Brain microvascular endothelial cell (primary cell): ENCODE results near the gene SNU13.
A peak's percentile ranks its signal among the peaks of the same experiment; 100 is the strongest.
"Not testable (repeated sequence)": the region's sequence is repeated elsewhere in the genome, so short reads cannot be mapped to it uniquely, and the experiment has no call there.

Experiments used
- DNase-seq: peaks from one replicate; pipeline ENCODE4 v3.0.0-alpha.2; 2020
- H3K27ac ChIP-seq: fragments of 250-450 bp; sonication (Bioruptor Pico); 2 replicates; pipeline ENCODE4 v1.5.1; 2020; ENCODE audit warnings: mild to moderate bottlenecking, moderate library complexity
- H3K27me3 ChIP-seq: fragments of 250-450 bp; sonication (Bioruptor Pico); replicated peaks from 2 replicates; pipeline ENCODE4 v1.5.1; 2020; ENCODE audit warnings: mild to moderate bottlenecking
- H3K36me3 ChIP-seq: fragments of 250-450 bp; sonication (Bioruptor Pico); replicated peaks from 2 replicates; pipeline ENCODE4 v1.5.1; 2020; ENCODE audit warnings: mild to moderate bottlenecking
- H3K4me3 ChIP-seq: 2 replicates; pipeline ENCODE4 v1.5.1; 2011; ENCODE audit warnings: low read depth, mild to moderate bottlenecking, control low read depth, low read length, moderate library complexity
- CTCF ChIP-seq: IDR thresholded peaks from 2 replicates; pipeline ENCODE4 v1.5.1; 2011; ENCODE audit warnings: low read depth, mild to moderate bottlenecking, moderate library complexity, low read length, control low read depth, inconsistent platforms; ENCODE audit errors: missing control alignments
- in situ Hi-C: cut with HindIII; loops from 2 replicates; pipeline ENCODE4 v1.10.0; 2017; ENCODE audit warnings: low sequenced_read_pairs, low pct_ligation_motif_present

SNU13 gene

GRCh38 chr22:41697126-41697775, 8.6 kb upstream of the SNU13 start:
- peak; percentile 98 for TF ChIP-seq CTCF
- Histone ChIP-seq H3K27me3 (no peaks in the 10 kb centered on the region), H3K36me3 (no peaks in the 10 kb centered on the region), H3K4me3 (peak overlapping the region; percentile 20), H3K27ac (no peak overlapping the region)
- DNase-seq: peak; percentile 87
- in situ Hi-C loops: no loop called here

GRCh38 chr22:41696703-41697102, 8.0 kb upstream of the SNU13 start:
- no peak for TF ChIP-seq CTCF
- Histone ChIP-seq H3K27ac (no peak overlapping the region), H3K4me3 (no peak overlapping the region), H3K27me3 (no peaks in the 10 kb centered on the region), H3K36me3 (no peaks in the 10 kb centered on the region)
- DNase-seq: no peak
- in situ Hi-C loops: no loop called here

- DNase-seq: no peak
- TF ChIP-seq CTCF: no peak
- no peaks in the 10 kb centered on the region for H3K36me3 ChIP-seq
- H3K27me3 ChIP-seq: no peaks in the 10 kb centered on the region
- in situ Hi-C loops: no loop called here
- H3K4me3 ChIP-seq: no peak overlapping the region
- no peak overlapping the region for H3K27ac ChIP-seq
Observed at GRCh38 chr22:41695211-41695610, 6.5 kb upstream of the SNU13 start.

- DNase-seq: no peak
- Histone ChIP-seq H3K27me3 (no peaks in the 10 kb centered on the region), H3K4me3 (no peak overlapping the region), H3K36me3 (no peaks in the 10 kb centered on the region), H3K27ac (no peak overlapping the region)
- no peak for TF ChIP-seq CTCF
- in situ Hi-C loops: no loop called here
Observed at GRCh38 chr22:41690476-41690875, 1.8 kb upstream of the SNU13 start.

DNA sequence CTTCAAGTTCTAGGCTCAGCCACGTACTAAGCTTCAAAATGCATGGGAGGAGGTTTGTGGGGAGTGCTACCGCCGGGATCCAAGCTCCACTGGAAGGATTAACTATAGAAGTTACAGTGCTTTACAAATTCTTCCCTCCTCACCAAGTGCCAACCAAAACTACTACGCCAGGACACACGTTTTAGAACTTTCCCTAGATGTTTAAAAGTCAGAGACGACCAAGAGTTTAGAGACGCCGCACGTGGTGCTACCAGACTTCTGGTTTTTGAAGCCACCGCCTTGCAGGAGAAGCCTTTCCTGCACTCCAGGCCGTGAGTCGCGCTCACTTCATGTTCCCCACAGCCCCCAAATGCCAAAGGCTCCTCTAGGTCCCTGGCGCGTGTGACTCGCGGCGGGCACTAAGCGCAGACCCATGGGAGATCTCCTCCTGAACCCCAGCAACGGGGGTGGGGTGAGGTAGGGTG, 734 bp downstream of the SNU13 start:
- H3K27ac ChIP-seq: peak overlapping the region; percentile 79
- DNase-seq: no peak
- no peaks in the 10 kb centered on the region for H3K27me3 ChIP-seq
- peak overlapping the region; percentile 90 for H3K4me3 ChIP-seq
- in situ Hi-C loops: no loop called here
- no peak for TF ChIP-seq CTCF
- H3K36me3 ChIP-seq: no peaks in the 10 kb centered on the region

GRCh38 chr22:41686890-41687289, 1.8 kb downstream of the SNU13 start:
- H3K36me3 ChIP-seq, H3K27me3 ChIP-seq, in situ Hi-C loops, DNase-seq, H3K27ac ChIP-seq, H3K4me3 ChIP-seq: not testable (repeated sequence)
